ENCODE data around the gene LIN7B.
"Not testable (repeated sequence)": the region's sequence is repeated elsewhere in the genome, so short reads cannot be mapped to it uniquely, and the experiment has no call there.

The LIN7B gene

DNA sequence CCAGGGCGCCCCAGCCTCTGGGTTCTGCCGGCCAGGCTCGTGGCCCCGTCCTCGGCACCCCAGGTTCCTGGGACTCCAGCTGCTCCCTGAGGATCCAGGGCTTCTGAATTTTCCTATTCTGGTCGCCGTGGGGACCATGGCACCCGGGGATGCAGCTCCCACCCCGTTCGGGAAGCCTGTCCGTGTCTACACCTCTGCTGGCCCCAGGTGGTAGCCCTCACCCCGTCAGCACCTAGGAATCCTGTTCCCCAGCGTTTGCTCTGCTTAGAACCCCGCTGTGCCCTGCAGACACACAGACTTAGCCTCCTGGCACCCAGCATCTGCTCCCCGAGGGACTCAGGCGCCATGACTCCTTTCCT lies 6.1 kb downstream of the LIN7B start:
- H3K4me1 Mint-ChIP-seq, result peaks cover 28% of the 10 kb centered on the region
- DNase-seq (ENCODE audit: low spot score in 2 of 2), result no peak
- H3K4me3 Mint-ChIP-seq, result peak overlapping the region; percentile 79
- H3K27me3 Mint-ChIP-seq, result peaks cover 9% of the 10 kb centered on the region
- H3K9me3 Mint-ChIP-seq, result no peaks in the 10 kb centered on the region
- ATAC-seq (ENCODE audit: low read depth), result no peak
- H3K36me3 Mint-ChIP-seq, result no peaks in the 10 kb centered on the region
- no peak overlapping the region for H3K27ac Mint-ChIP-seq

DNA sequence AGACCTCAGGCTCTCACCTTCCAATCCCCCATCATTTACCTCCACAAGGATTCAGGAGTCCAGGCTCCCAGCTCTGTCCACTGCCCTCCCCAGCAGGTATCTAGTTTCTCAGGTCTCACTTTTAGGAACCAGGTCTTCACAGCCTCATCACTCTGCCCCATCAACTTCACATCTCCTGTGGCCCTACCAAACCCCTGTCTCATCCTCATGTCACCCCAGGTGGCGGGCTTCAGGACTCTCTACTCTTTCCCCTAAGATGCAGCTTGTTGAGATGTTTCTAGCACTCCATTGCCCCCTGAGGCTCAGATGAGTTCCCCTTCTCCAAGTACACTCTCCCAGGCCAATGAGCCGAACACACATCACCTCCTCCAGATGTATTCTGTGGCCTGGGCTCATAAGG lies 6.7 kb downstream of the LIN7B start:
- ATAC-seq (ENCODE audit: low read depth), result no peak

DNA sequence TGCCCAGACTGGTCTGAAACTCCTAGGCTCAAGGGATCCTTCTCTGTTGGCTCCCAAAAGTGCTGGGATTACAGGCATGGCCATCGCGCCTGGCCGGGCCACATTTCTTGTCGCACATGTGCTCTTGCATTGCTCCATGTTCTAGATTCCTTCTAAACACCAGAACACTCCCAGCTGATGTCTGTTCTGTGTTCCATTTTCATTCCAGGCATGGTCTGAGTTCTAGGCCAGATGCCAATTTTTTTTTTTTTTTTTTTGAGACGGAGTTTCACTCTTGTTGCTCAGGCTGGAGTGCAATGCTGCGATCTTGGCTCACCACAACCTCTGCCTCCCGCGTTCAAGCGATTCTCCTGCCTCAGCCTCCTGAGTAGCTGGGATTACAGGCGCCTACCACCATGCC lies 7.7 kb downstream of the LIN7B start:
- DNase-seq (ENCODE audit: low spot score in 2 of 2); ATAC-seq (ENCODE audit: low read depth); H3K27ac Mint-ChIP-seq; H3K36me3 Mint-ChIP-seq; H3K27me3 Mint-ChIP-seq; H3K4me3 Mint-ChIP-seq; H3K9me3 Mint-ChIP-seq: not testable (repeated sequence)
- H3K4me1 Mint-ChIP-seq, result peaks cover 21% of the 10 kb centered on the region

More for the DNA sequence above, 6.7 kb downstream of the LIN7B start:
- H3K4me3 Mint-ChIP-seq, result peak overlapping the region; percentile 79
- H3K4me1 Mint-ChIP-seq, result peaks cover 28% of the 10 kb centered on the region
- H3K27ac Mint-ChIP-seq, result no peak overlapping the region
- H3K36me3 Mint-ChIP-seq, result no peaks in the 10 kb centered on the region
- no peaks in the 10 kb centered on the region for H3K9me3 Mint-ChIP-seq
- H3K27me3 Mint-ChIP-seq, result peaks cover 9% of the 10 kb centered on the region
- no peak for DNase-seq (ENCODE audit: low spot score in 2 of 2)

DNA sequence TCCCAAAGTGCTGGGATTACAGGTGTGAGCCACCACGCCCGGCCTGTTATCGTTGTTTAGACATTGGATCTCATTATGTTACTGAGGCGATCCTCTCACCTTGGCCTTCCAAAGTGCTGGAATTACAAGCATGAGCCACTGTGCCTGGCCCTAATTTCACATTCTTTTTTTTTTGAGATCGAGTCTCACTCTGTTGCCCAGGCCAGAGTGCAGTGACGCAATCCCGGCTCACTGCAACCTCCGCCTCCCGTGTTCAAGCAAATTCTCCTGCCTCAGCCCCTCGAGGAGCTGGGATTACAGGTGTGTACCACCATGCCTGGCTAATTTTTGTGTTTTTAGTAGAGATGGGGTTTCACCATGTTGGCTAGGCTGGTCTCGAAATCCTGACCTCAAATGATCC lies 9.1 kb downstream of the LIN7B start:
- H3K27me3 Mint-ChIP-seq; DNase-seq (ENCODE audit: low spot score in 2 of 2); H3K4me3 Mint-ChIP-seq; H3K9me3 Mint-ChIP-seq; H3K27ac Mint-ChIP-seq; ATAC-seq (ENCODE audit: low read depth); H3K36me3 Mint-ChIP-seq: not testable (repeated sequence)
- H3K4me1 Mint-ChIP-seq, result peaks cover 15% of the 10 kb centered on the region

DNA sequence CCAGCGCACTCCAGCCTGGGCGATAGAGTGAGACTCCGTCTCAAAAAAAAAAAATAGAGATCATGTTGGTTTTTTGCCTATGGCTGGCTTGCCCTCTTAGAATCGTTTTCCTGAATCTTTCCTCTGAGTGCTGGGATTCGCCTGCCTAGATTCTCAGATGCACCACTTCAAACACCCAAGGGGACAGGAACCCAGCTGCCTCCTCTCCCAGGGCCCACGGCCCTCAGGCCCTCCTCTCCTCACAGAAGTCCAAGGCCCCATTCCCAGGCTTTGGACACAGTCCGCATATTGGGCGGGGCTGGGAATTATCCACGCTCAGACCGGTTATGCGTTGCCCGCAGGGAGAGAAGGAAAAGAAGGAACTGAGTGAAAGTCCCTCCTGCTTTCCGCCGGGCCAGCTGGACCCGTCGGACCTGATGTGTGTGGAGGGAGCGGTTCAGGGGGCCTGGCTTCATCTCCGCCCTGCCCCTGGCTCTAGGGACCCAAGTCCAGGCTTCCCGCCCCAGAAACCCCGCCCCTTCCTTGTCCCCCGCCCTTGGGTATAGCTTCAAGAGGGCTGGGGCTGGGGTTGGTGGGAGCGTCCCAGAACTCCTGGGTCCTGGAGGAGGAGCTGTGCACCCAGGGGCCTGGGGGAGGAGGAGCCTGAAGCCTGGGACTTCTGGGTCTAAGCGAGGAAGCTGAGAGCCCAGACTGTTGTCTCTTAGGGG lies 11.0 kb downstream of the LIN7B start:
- H3K27me3 Mint-ChIP-seq, result peaks cover 9% of the 10 kb centered on the region
- peaks cover 17% of the 10 kb centered on the region for H3K4me1 Mint-ChIP-seq
- H3K36me3 Mint-ChIP-seq, result no peaks in the 10 kb centered on the region
- no peak overlapping the region for H3K4me3 Mint-ChIP-seq
- H3K27ac Mint-ChIP-seq, result no peak overlapping the region
- DNase-seq (ENCODE audit: low spot score in 2 of 2) (no peak), ATAC-seq (ENCODE audit: low read depth) (no peak)
- H3K9me3 Mint-ChIP-seq, result no peaks in the 10 kb centered on the region

DNA sequence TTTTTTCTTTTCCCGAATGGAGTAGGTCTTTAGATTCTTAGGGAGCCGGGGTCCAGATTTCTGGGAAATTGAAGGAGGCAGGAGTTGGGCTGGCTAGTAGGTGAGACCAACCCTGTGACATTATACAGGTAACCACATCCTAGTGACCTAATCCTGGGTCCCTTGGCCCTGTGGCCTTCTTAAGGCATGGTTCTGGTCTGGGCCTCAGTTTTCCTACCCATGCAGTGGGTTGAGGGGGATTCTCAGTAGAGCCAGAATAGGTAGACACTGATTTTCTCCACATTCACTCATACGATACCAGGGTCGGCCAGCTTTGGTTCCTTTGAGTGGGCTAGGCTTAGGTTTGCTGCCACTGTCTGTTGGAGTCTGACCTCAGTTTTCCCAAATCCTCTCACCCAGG lies 12.4 kb downstream of the LIN7B start:
- Mint-ChIP-seq H3K27me3 (peaks cover 2% of the 10 kb centered on the region), H3K9me3 (no peaks in the 10 kb centered on the region), H3K4me3 (peak overlapping the region; percentile 17), H3K36me3 (no peaks in the 10 kb centered on the region), H3K4me1 (peaks cover 9% of the 10 kb centered on the region), H3K27ac (no peak overlapping the region)
- DNase-seq (ENCODE audit: low spot score in 2 of 2), result no peak
- ATAC-seq (ENCODE audit: low read depth), result no peak

DNA sequence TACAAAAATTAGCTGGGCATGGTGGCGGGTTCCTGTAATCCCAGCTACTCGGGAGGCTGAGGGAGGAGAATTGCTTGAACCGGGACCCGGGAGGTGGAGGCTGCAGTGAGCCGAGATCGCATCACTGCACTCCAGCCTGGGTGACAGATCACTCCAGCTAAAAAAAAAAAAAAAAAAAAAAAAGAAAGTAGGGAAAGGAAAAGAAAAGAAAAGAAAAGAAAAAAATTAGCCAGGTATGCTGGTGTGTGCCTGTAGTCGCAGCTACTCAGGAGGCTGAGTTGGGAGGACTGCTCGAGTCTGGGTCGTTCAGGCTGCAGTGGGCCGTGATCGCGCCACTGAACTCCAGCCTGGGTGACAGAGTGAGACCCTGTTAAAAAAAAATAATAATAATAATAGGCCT lies 13.1 kb downstream of the LIN7B start:
- not testable (repeated sequence) for H3K27ac Mint-ChIP-seq; ATAC-seq (ENCODE audit: low read depth); H3K9me3 Mint-ChIP-seq

DNA sequence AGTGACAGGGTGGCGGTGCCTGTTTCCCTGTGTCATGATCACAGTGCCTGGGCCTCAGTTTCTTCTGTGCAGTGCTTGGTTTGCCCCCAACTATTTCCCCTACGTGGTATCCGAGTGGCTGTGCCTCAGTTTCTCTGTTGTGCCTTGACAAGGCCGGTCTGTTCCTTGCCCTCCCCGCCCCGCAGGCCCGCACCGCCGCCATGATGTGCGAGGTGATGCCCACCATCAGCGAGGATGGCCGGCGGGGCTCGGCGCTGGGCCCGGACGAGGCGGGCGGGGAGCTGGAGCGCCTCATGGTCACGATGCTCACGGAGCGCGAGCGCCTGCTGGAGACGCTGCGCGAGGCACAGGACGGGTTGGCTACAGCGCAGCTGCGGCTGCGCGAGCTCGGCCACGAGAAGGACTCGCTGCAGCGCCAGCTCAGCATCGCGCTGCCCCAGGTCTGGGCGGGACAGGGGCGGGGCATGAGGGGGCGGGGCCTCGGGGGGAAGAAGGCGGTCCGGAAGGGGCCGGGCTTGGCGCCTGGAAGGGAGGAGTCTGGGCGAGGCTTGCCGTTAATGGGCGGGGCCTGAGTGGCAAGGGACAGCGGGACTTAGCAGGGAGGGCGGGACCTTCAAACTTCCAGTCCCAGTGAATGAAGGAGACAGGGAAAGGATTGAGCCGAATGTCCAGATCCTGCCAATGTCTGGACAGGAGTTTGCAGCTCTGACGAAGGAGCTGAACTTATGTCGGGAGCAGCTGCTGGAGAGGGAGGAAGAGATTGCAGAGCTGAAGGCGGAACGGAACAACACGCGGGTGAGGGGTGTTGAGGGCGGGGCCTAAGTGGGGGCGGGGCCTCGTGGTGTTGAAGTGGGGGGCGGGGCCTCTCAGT lies 13.7 kb downstream of the LIN7B start:
- Mint-ChIP-seq H3K4me3 (peak overlapping the region; percentile 88), H3K27me3 (no peaks in the 10 kb centered on the region), H3K9me3 (no peaks in the 10 kb centered on the region), H3K27ac (peak overlapping the region; percentile 9), H3K36me3 (no peaks in the 10 kb centered on the region), H3K4me1 (peaks cover 7% of the 10 kb centered on the region)
- ATAC-seq (ENCODE audit: low read depth), result peak; percentile 92
- DNase-seq (ENCODE audit: low spot score in 2 of 2), result peak; percentile 87 to 90

More for the DNA sequence above, 13.1 kb downstream of the LIN7B start:
- not testable (repeated sequence) for H3K27me3 Mint-ChIP-seq; H3K4me1 Mint-ChIP-seq; H3K4me3 Mint-ChIP-seq; DNase-seq (ENCODE audit: low spot score in 2 of 2); H3K36me3 Mint-ChIP-seq

DNA sequence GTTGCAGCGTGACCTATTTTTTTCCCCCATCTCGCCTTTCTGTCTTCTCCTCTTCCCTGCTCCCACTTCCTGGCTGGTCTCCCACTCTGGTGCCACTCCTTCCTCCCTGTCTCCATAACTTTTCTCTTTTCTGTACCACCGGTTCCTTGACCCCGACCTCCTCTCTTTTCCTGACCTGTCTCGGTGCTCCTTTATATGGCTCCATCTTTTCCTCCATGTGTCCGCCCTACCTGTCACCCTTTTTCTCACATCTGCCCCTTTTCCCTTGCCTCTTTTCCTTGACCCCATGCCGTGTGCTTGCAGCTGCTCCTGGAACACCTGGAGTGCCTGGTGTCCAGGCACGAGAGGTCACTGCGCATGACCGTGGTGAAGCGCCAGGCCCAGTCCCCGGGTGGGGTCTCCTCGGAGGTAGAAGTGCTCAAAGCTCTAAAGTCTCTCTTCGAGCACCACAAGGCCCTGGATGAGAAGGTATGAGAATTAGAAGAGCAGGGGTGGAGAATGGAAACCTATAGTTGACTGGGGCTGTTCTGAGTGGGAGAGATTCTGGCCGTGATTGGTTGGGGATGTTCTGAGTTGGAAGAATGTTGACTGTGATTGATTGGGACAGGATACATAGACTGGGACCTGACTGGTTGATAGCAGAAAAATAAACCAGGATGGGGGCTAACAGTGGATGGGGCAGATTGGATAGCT lies 14.5 kb downstream of the LIN7B start:
- no peak for ATAC-seq (ENCODE audit: low read depth)
- peaks cover 1% of the 10 kb centered on the region for H3K36me3 Mint-ChIP-seq
- peak overlapping the region; percentile 63 for H3K4me3 Mint-ChIP-seq
- no peaks in the 10 kb centered on the region for H3K9me3 Mint-ChIP-seq
- H3K27ac Mint-ChIP-seq, result no peak overlapping the region
- H3K27me3 Mint-ChIP-seq, result peaks cover 4% of the 10 kb centered on the region
- DNase-seq (ENCODE audit: low spot score in 2 of 2), result no peak
- peaks cover 13% of the 10 kb centered on the region for H3K4me1 Mint-ChIP-seq

DNA sequence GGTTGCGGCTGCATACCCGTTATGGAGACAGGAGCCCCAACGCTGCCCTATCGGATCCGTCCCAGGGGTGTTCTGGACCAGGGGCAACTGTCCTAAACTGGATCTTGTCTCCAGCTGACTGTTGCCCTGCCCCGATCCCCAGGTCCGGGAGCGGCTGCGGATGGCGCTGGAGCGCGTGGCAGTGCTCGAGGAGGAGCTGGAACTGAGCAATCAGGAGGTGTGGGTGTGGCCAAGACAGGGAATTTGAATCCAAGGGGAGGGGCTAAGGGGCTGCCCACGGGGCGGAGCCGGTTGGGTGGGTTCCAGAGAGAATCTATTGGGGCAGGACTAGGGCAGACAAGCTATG lies 15.0 kb downstream of the LIN7B start:
- Mint-ChIP-seq H3K4me1 (peaks cover 15% of the 10 kb centered on the region), H3K9me3 (no peaks in the 10 kb centered on the region), H3K36me3 (peaks cover 1% of the 10 kb centered on the region), H3K27me3 (peaks cover 6% of the 10 kb centered on the region), H3K4me3 (no peak overlapping the region), H3K27ac (no peak overlapping the region)
- DNase-seq (ENCODE audit: low spot score in 2 of 2), result no peak
- no peak for ATAC-seq (ENCODE audit: low read depth)

DNA sequence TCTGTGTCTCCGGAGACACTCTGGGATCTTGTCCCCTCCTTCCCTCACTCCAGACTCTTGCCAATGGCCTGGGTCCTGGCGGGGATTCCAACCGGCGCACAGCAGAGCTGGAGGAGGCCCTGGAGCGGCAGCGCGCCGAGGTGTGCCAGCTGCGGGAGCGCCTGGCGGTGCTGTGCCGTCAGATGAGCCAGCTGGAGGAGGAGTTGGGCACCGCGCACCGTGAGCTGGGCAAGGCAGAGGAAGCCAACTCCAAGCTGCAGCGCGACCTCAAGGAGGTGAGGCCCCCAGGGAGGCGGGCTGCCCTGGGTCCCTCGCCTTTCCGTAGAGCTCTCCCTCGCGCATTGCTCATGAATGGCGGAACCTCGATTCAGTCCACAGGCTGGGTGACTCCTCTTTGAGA lies 16.2 kb downstream of the LIN7B start:
- Mint-ChIP-seq H3K4me1 (peaks cover 15% of the 10 kb centered on the region), H3K27me3 (peaks cover 12% of the 10 kb centered on the region), H3K27ac (no peak overlapping the region), H3K4me3 (no peak overlapping the region), H3K9me3 (no peaks in the 10 kb centered on the region), H3K36me3 (peaks cover 1% of the 10 kb centered on the region)
- no peak for ATAC-seq (ENCODE audit: low read depth)
- DNase-seq (ENCODE audit: low spot score in 2 of 2), result no peak

DNA sequence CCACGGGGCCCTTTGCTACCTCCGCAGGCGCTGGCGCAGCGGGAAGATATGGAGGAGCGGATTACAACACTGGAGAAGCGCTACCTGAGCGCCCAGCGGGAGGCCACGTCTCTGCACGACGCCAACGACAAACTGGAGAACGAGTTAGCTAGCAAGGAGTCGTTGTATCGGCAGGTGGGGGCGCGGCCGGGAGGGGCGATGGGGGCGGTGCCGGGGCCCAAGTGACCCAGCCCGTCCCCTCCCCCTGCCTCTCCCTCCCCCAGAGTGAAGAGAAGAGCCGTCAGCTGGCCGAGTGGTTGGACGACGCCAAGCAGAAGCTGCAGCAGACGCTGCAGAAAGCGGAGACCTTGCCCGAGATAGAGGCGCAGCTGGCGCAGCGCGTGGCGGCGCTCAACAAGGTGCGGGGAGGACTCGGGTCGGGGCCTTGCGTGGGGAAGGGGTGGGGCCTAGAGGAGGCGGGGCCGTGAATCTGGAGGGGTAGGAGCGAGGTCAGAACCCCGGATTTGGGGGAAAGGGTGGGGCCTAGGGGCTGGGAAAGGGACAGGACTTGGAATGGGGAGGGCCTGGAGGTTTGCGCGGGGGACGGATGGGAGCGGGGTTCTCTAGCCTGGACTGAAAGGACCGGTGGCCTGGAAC lies 18.9 kb downstream of the LIN7B start:
- peaks cover 28% of the 10 kb centered on the region for H3K27me3 Mint-ChIP-seq
- DNase-seq (ENCODE audit: low spot score in 2 of 2), result no peak
- peaks cover 4% of the 10 kb centered on the region for H3K36me3 Mint-ChIP-seq

DNA sequence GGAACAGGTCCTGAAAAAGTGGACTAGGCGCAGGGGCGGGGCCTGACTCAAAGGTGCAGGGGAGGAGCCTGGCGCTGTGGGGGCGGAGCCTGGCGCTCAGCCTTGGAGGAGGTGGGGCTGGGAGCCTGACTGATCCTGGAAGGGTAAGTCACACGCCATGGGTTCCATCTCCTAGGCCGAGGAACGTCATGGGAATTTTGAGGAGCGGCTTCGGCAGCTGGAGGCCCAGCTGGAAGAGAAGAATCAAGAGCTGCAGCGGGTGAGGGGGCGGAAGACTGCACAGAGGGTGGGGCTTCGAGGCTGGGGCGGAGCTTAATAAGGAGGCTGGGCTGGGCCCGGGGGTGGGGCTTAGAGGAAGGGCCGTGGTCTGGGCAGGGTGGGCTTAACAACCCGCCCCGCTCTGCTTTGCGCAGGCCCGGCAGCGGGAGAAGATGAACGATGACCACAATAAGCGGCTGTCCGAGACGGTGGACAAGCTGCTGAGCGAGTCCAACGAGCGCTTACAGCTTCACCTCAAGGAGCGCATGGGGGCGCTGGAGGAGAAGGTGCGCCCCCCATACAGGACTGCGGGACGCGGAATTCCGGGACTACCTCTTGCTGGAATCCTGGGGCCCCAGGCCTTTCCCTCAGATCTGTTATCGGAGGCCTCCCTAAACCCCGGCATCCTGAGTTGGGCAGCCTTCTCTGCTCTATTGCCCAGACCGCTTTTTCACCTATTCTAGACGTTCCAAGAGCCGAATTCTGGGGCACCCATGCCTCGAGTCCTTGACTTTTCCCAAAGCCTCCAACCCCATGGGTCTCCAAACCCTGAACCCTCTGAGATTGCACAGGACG lies 19.7 kb downstream of the LIN7B start:
- Mint-ChIP-seq H3K4me3 (peak overlapping the region; percentile 21), H3K9me3 (no peaks in the 10 kb centered on the region), H3K4me1 (peaks cover 7% of the 10 kb centered on the region), H3K27ac (no peak overlapping the region), H3K36me3 (peaks cover 4% of the 10 kb centered on the region), H3K27me3 (peaks cover 28% of the 10 kb centered on the region)
- peak; percentile 55 for ATAC-seq (ENCODE audit: low read depth)
- DNase-seq (ENCODE audit: low spot score in 2 of 2), result no peak

More for the DNA sequence above, 18.9 kb downstream of the LIN7B start:
- peaks cover 13% of the 10 kb centered on the region for H3K4me1 Mint-ChIP-seq
- H3K4me3 Mint-ChIP-seq, result peak overlapping the region; percentile 21
- no peak overlapping the region for H3K27ac Mint-ChIP-seq
- H3K9me3 Mint-ChIP-seq, result no peaks in the 10 kb centered on the region
- ATAC-seq (ENCODE audit: low read depth), result peak; percentile 18
